ENCODE measurements around the gene TNFRSF8.

GRCh38 chr1:12106153-12106552 is 43.0 kb downstream of the TNFRSF8 start:
- no peak for TF ChIP-seq EZH2 (IDR thresholded peaks at IDR 0.05; ENCODE audit: low read length, unreplicated experiment)
- no peak for TF ChIP-seq CTCF (conservative IDR thresholded peaks at IDR 0.05; ENCODE audit: low read depth, low read length)
- no peak for TF ChIP-seq EZH2phosphoT487 (IDR thresholded peaks at IDR 0.05; ENCODE audit: borderline replicate concordance, low read length)
